A549 (cell line): ENCODE data around the gene ANKRD10.

Experiments used
- POLR2A ChIP-seq: IDR thresholded peaks from 2 replicates; pipeline ENCODE4 v1.6.1; 2012; ENCODE audit warnings: mild to moderate bottlenecking, low read length
- ZFP36 ChIP-seq: fragments of 450-650 bp; IDR thresholded peaks from 2 replicates; pipeline ENCODE4 v1.6.1; 2014; ENCODE audit warnings: borderline replicate concordance; ENCODE audit not compliant: partially characterized antibody
- TF ChIP-seq, protein P1 (sequence below): fragments of >200 bp; sonication (Bioruptor Twin); formaldehyde crosslinking; IDR thresholded peaks from 3 replicates; pipeline ENCODE4 v1.5.1; 2016

DNA sequence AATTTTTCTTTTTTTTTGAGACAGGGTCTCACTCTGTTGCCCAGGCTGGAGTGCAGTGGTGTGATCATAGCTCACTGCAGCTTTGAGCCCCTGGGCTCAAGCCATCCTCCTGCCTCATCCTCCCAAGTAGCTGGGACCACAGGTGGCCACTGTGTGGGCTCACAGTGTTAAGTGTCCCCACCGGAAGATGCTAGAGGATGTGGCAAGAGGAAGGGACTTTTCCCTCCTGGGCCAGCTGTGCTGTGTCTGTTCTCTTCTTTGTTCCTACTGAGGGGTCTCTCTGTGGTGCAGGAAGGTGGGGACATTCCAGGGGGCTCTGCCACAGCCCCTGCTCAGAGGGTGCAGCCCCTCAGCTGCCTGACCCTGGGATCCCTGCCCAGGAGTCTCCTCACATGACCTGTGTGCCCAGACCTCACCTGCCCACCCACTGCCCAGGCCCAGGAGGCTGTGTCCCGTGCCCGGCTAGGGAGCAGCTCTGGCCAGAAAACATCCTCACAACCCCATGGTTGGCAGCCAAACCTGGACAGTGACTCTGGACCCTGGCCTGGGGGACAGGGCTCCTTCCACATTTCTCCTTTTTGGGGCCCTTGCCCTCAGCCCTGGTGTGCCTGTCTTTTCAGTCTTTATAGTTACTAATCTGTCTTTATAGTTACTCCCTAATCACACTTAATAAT, 14.4 kb upstream of the ANKRD10 start:
- TF ChIP-seq POLR2A (no peak), ZFP36 (no peak)
- TF ChIP-seq, protein P1, sequence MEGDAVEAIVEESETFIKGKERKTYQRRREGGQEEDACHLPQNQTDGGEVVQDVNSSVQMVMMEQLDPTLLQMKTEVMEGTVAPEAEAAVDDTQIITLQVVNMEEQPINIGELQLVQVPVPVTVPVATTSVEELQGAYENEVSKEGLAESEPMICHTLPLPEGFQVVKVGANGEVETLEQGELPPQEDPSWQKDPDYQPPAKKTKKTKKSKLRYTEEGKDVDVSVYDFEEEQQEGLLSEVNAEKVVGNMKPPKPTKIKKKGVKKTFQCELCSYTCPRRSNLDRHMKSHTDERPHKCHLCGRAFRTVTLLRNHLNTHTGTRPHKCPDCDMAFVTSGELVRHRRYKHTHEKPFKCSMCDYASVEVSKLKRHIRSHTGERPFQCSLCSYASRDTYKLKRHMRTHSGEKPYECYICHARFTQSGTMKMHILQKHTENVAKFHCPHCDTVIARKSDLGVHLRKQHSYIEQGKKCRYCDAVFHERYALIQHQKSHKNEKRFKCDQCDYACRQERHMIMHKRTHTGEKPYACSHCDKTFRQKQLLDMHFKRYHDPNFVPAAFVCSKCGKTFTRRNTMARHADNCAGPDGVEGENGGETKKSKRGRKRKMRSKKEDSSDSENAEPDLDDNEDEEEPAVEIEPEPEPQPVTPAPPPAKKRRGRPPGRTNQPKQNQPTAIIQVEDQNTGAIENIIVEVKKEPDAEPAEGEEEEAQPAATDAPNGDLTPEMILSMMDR = no peak
